ENCODE results near the gene MAP6. TPM values are rescaled to one million over a fixed set of nuclear protein-coding genes. Genes with fewer than 3 reads are reported as not detected.

The MAP6 gene
- total RNA-seq, 2 experiments from 2014 or later, result not detected

DNA sequence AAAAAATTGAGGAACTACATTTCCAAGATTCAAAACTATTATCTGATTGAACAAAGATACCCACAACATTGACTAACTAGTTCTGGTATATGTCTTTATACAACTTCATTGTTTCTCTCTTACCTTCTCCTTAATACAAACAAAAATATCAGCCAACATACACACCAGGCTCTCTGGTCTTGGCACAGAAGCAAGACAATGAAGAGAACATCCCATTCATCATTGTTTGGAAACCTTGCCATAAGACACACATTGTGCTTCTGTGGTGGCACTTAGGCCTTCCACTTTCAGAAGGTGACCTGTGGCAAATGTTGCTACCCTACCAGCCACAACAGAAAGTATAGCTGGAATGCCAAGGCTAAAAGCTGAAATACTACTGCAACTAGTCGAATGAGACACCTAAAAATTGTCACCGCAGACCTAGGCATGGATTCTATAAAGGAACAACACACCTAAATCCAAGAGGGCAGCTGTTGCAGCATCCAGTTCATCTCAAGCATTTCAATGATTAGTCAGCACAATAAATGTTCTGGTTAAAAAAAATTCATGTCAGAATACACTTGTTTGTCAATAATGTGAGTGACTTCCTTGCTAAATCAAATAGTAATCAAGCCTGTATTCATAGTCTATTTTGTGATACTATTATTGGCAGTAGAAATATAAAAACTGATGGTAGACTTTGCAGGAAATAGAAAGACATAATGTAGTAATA is 26.3 kb downstream of the MAP6 start:
- H3K9me3 Mint-ChIP-seq (ENCODE audit: insufficient read depth), result no peaks in the 10 kb centered on the region
- ChIA-PET POLR2A (interaction anchor here (0.6 kb wide), 1 partner anchor 17 kb away, joined by 3 read pairs; no protein-coding TSS in a partner anchor), CTCF (no interaction called here)
- no peaks in the 10 kb centered on the region for H3K36me3 Mint-ChIP-seq (ENCODE audit: low read depth)
- H3K27me3 Mint-ChIP-seq (ENCODE audit: low read depth), result peaks cover 28% of the 10 kb centered on the region
- H3K27ac Mint-ChIP-seq, result no peak overlapping the region
- H3K4me3 Mint-ChIP-seq, result no peak overlapping the region
- DNase-seq, result no peak
- no peak for ATAC-seq
- no peaks in the 10 kb centered on the region for H3K4me1 Mint-ChIP-seq (ENCODE audit: low read depth)

DNA sequence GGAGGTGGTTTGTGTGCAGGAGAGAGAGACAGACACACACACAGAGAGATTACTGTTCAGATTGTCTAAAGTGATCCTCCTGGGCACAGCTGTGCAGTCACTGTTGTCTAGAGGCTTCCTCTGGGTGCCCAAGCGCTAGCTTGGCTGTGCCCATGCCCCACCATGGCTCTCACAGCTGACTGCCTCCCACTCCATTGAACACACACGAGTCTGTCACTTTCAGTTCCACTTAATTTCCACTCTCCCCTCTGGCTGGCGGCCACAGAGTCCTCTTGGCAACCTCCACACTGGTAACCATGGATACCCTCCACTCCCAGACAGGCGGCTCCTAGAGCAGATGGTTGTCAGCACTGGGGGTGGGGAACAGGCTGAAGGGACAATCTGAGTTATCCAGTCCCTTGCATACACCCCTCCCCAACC is 29.1 kb downstream of the MAP6 start:
- H3K27ac Mint-ChIP-seq, result no peak overlapping the region
- DNase-seq, result no peak
- ChIA-PET CTCF (no interaction called here), POLR2A (no interaction called here)
- ATAC-seq, result no peak
- H3K9me3 Mint-ChIP-seq (ENCODE audit: insufficient read depth), result no peaks in the 10 kb centered on the region
- peaks cover 33% of the 10 kb centered on the region for H3K27me3 Mint-ChIP-seq (ENCODE audit: low read depth)
- H3K4me1 Mint-ChIP-seq (ENCODE audit: low read depth), result no peaks in the 10 kb centered on the region
- H3K36me3 Mint-ChIP-seq (ENCODE audit: low read depth), result no peaks in the 10 kb centered on the region
- no peak overlapping the region for H3K4me3 Mint-ChIP-seq

DNA sequence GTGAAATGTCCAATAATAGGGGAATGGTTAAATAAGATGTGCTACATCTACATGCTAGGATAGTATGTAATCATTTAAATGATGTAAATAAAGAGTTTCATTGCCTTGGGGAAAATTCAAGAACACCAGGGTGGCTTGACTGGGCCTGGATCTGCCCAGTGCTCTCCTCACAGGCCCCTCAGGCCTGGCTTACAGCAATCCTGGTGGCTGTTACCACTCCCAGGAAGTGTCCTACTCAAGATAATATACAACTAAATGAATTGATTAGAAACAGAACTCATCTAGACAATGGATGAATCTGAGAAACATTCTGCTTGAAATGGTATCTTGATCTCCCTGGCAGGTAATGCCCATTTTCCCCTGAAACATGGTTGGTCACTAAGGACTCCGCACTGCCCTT is 30.8 kb downstream of the MAP6 start:
- Mint-ChIP-seq H3K4me3 (no peak overlapping the region), H3K4me1 (ENCODE audit: low read depth) (no peaks in the 10 kb centered on the region), H3K36me3 (ENCODE audit: low read depth) (no peaks in the 10 kb centered on the region), H3K27me3 (ENCODE audit: low read depth) (peaks cover 35% of the 10 kb centered on the region), H3K9me3 (ENCODE audit: insufficient read depth) (no peaks in the 10 kb centered on the region), H3K27ac (no peak overlapping the region)
- ATAC-seq, result no peak
- no peak for DNase-seq
- ChIA-PET POLR2A (interaction anchor here (0.6 kb wide), 1 partner anchor 237 kb away, joined by 3 read pairs; no protein-coding TSS in a partner anchor), CTCF (interaction anchor here (1.6 kb wide), 1 partner anchor 91 kb away, joined by 3 read pairs; no protein-coding TSS in a partner anchor)

DNA sequence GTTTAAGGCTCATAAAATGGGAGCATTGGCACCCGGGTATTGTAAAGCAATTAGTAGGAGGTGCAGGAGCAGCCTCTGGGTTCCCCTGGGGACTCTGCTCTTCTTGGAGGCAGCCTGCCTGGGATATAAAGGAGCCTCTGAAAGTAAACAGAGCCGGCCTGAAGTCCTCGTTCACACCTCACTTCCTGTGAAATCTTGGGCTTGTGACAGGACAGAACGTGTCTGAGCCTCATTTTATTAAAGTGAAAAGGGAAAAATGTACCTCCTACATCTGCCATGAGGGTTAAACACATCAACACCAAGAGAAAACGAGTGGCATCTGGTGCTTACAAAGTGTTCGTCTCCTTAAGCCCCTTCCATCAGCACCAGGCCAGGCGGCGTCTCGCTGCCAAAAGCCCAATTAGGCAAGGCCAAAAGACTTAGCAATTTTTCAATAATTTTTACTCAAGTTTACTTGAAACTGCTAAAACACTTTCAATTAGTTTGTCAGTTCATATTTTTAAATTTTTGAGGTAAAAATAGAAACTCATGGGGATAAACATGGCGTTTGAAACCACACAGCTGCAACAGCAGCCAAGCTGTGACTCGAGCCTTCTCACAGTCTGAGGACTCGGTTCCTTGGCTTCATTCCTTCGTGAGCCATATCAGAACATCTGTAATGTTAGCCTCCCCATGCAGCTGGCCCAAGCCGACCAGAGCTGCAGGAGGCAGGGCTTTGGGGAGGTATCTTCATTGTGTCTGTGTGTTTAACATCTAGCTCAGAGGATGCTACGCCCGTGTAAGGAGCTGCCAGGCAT is 33.6 kb downstream of the MAP6 start:
- ChIA-PET POLR2A (no interaction called here), CTCF (no interaction called here)
- DNase-seq (no peak), ATAC-seq (no peak)
- Mint-ChIP-seq H3K36me3 (ENCODE audit: low read depth) (no peaks in the 10 kb centered on the region), H3K9me3 (ENCODE audit: insufficient read depth) (no peaks in the 10 kb centered on the region), H3K4me3 (no peak overlapping the region), H3K27ac (no peak overlapping the region), H3K4me1 (ENCODE audit: low read depth) (no peaks in the 10 kb centered on the region), H3K27me3 (ENCODE audit: low read depth) (peaks cover 41% of the 10 kb centered on the region)

DNA sequence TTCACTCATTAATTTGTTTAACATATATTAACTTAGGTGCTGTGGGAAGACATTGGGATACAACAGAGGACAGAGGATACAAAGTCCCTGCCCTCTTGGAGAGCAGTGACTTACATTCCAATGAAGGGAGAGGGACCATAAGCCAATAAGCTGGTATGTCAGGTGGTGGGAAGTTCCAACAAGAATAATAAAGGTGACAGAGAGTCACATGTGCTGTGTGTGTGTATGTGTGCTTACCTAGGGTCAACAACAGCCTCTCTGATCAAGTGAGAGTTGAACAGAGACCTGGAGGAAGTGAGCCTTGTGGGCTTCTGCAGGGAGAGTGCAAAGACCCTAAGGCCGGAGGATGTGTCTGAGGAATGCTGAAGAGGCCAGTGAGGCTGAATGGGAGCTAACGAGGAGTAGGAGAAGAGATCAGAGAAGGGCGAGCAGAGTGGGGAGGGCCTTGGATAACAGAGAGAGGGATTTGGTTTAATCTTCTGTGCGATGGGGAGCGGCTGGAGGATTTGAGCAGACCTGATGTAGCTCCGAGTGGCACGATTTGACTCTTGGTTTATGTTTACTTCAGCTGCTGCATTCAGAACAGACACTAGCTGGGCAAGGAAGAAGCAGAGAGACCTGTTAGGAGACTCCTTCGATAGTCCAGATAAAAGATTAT is 35.3 kb downstream of the MAP6 start:
- Mint-ChIP-seq H3K27me3 (ENCODE audit: low read depth) (peaks cover 44% of the 10 kb centered on the region), H3K4me1 (ENCODE audit: low read depth) (no peaks in the 10 kb centered on the region), H3K4me3 (no peak overlapping the region), H3K9me3 (ENCODE audit: insufficient read depth) (no peaks in the 10 kb centered on the region), H3K36me3 (ENCODE audit: low read depth) (no peaks in the 10 kb centered on the region), H3K27ac (no peak overlapping the region)
- DNase-seq, result no peak
- ChIA-PET CTCF (no interaction called here), POLR2A (no interaction called here)
- ATAC-seq, result no peak

DNA sequence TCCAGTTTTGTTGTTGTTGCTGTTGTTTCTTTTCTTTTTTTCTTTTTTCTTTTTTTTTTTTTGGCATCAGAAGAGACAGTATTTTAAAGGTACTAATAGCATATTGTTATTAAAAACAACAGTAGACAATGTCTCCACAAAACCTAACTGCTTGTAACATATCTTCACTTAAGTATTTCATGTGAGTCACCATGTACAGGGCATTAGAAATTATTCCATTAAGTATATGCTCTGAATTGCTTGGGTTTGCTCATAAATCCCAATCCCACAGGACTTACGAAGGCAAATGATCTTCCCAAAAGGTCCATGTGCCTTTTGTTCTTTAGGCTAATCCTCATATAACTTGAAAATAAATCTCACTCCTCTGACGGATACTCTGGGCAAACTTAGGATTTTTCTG is 35.9 kb downstream of the MAP6 start:
- H3K36me3 Mint-ChIP-seq (ENCODE audit: low read depth), result no peaks in the 10 kb centered on the region
- ATAC-seq (no peak), DNase-seq (no peak)
- H3K9me3 Mint-ChIP-seq (ENCODE audit: insufficient read depth), result no peaks in the 10 kb centered on the region
- peaks cover 45% of the 10 kb centered on the region for H3K27me3 Mint-ChIP-seq (ENCODE audit: low read depth)
- no peaks in the 10 kb centered on the region for H3K4me1 Mint-ChIP-seq (ENCODE audit: low read depth)
- no peak overlapping the region for H3K27ac Mint-ChIP-seq
- ChIA-PET POLR2A (no interaction called here), CTCF (no interaction called here)
- no peak overlapping the region for H3K4me3 Mint-ChIP-seq

DNA sequence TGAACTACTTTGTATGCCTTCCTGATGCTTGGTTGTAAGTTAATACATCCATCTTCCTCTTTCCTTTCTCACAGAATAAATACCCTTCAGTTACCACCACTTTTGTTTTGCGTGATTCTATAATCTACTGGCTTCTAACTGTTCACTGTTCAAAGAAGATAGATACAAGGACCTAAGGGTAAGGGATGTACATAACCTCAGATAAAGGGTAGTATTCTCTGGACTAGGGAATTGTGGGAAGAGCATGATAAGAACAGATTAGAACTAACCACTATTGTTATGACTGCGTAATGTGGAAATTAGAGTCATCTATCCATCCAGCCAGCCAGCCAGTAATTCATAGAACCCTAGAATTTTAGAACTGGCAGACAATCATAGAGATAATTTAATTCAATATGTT is 36.4 kb downstream of the MAP6 start:
- POLR2A ChIA-PET, result no interaction called here
- ATAC-seq (no peak), DNase-seq (no peak)
- H3K9me3 Mint-ChIP-seq (ENCODE audit: insufficient read depth), result no peaks in the 10 kb centered on the region
- H3K4me3 Mint-ChIP-seq, result no peak overlapping the region
- no peak overlapping the region for H3K27ac Mint-ChIP-seq
- CTCF ChIA-PET, result no interaction called here
- H3K36me3 Mint-ChIP-seq (ENCODE audit: low read depth), result no peaks in the 10 kb centered on the region
- peaks cover 46% of the 10 kb centered on the region for H3K27me3 Mint-ChIP-seq (ENCODE audit: low read depth)
- H3K4me1 Mint-ChIP-seq (ENCODE audit: low read depth), result no peaks in the 10 kb centered on the region

DNA sequence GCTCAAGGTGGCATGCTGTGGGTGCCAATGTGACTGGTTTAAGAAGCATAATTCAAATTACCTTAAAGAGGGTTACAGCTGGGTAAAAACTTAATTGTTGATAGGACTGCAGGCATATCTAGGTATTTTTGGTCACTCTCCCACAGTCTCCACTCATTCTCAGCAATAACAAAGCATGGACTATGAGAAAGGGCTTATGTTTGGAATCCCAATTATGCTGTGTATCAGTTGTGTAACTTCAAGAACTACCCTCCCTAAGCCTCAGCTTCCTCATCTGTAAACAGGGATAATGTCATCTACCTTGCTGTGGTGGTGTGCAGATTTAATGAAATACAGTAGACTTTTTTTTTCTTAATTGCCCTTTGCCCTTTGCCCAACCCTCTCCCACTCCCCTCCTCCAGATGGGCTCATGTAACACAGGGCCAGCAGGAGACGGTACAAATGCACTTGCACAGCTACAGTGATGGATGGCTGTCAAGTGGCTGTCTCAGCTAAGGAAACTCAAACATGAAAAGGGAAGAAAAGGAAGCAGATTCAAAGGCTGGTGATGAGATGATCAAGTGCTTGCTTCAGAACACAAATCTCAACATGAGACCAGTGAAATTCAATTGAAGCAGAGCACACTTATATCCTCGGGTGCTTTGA is 37.6 kb downstream of the MAP6 start:
- Mint-ChIP-seq H3K27me3 (ENCODE audit: low read depth) (peaks cover 38% of the 10 kb centered on the region), H3K4me1 (ENCODE audit: low read depth) (no peaks in the 10 kb centered on the region), H3K27ac (no peak overlapping the region), H3K36me3 (ENCODE audit: low read depth) (no peaks in the 10 kb centered on the region), H3K9me3 (ENCODE audit: insufficient read depth) (no peaks in the 10 kb centered on the region), H3K4me3 (no peak overlapping the region)
- DNase-seq, result no peak
- ChIA-PET POLR2A (no interaction called here), CTCF (no interaction called here)
- no peak for ATAC-seq

DNA sequence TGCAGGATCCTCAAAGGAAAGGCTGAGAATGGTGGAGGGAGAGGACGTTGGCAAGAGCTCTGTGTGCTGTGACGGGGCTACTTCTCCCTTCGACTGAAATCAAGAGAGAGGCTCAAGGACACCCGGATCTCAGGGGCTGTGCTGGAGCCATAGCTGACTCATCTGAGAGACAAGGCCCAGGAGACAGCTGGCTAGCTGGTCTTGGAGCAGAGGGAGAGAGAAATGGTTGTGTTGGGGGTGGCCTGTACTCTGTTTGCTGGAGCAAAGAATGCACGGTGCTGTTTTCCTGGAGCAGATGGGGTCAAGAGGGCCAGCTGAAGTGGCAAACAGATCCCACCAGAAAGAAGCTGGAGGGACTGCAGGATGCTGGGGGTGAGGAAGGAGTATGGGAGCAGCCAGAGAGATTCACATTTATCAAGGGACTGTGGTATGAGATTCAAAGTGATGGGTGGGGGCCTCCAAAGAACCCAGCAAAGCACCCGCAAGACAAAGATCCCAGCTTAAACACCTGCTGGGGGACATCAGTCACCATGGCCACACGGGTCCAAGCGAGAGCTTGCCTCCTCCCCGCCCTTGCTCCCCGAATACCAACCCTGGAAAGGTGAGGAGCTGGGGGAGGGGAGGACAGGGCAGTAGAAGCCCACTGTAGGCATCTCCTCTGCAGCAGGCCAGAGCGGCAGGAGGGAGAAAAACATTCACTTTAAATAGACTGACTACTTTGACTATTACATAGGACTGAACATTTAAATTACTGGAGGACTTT is 40.8 kb downstream of the MAP6 start:
- H3K36me3 Mint-ChIP-seq (ENCODE audit: low read depth), result no peaks in the 10 kb centered on the region
- DNase-seq (no peak), ATAC-seq (no peak)
- CTCF ChIA-PET, result no interaction called here
- H3K27me3 Mint-ChIP-seq (ENCODE audit: low read depth), result peaks cover 24% of the 10 kb centered on the region
- no peak overlapping the region for H3K27ac Mint-ChIP-seq
- H3K4me3 Mint-ChIP-seq, result no peak overlapping the region
- H3K4me1 Mint-ChIP-seq (ENCODE audit: low read depth), result no peaks in the 10 kb centered on the region
- POLR2A ChIA-PET, result no interaction called here
- no peaks in the 10 kb centered on the region for H3K9me3 Mint-ChIP-seq (ENCODE audit: insufficient read depth)

DNA sequence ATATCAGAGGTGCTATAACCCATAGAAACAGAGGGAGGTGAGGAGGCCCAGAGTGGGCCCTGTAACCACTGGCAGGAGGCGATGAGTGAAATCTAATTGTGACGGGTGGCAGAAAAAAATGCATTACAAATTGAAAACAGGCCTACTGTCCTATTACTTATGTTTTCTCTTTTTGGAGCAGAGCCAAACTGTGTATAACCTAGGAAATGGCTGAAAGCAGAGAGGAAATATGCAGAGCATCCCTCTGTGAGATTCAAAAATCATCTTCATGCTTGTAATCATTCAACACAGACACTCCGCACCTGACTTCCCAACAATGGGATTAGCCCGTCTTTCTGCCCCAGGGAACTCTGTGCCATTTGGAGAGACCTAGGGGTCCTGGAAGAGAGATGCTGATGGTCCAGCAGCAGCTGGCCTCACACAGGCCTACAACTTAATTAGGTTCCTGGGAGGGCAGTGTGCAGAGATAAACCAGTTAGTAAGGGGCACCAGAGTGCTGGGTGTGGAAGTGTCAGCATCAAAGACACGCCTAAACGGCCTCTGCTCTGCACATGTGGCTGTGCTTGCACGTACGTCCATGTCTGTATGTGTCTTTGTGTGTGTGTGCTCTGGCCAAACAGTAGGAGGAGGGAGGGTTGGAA is 41.8 kb downstream of the MAP6 start:
- ATAC-seq (no peak), DNase-seq (no peak)
- peaks cover 19% of the 10 kb centered on the region for H3K27me3 Mint-ChIP-seq (ENCODE audit: low read depth)
- no peak overlapping the region for H3K27ac Mint-ChIP-seq
- ChIA-PET CTCF (no interaction called here), POLR2A (no interaction called here)
- H3K4me3 Mint-ChIP-seq, result no peak overlapping the region
- no peaks in the 10 kb centered on the region for H3K4me1 Mint-ChIP-seq (ENCODE audit: low read depth)
- no peaks in the 10 kb centered on the region for H3K36me3 Mint-ChIP-seq (ENCODE audit: low read depth)
- no peaks in the 10 kb centered on the region for H3K9me3 Mint-ChIP-seq (ENCODE audit: insufficient read depth)
